Duodenal mucosa (tissue), 2 donors: ENCODE measurements around the gene ARRDC1.
A peak's percentile ranks its signal among the peaks of the same experiment; 100 is the strongest.

ENCODE experiments used
- H3K27ac ChIP-seq: one replicate; pipeline ENCODE4 v1.7.0; 2013; ENCODE audit warnings: low read depth, low read length
- H3K27me3 ChIP-seq, 2 donors: one replicate each; pipeline ENCODE4 v1.7.0; 2013; ENCODE audit warnings: low read length in 2 of 2, control low read depth in 1 of 2; ENCODE audit not compliant: insufficient read depth in 2 of 2, control insufficient read depth in 1 of 2
- H3K36me3 ChIP-seq, 2 donors: one replicate each; pipeline ENCODE4 v1.7.0; 2013; ENCODE audit warnings: low read length in 2 of 2, control low read depth in 1 of 2; ENCODE audit not compliant: insufficient read depth in 2 of 2, control insufficient read depth in 1 of 2
- H3K4me1 ChIP-seq, 2 donors: one replicate each; pipeline ENCODE4 v1.7.0; 2013; ENCODE audit warnings: low read length in 2 of 2, control low read depth in 1 of 2; ENCODE audit not compliant: insufficient read depth in 2 of 2, control insufficient read depth in 1 of 2
- H3K4me3 ChIP-seq, 2 donors: one replicate each; pipeline ENCODE4 v1.7.0; 2013; ENCODE audit warnings: low read length in 2 of 2, low read depth in 1 of 2
- H3K9ac ChIP-seq, 2 donors: one replicate each; pipeline ENCODE4 v1.7.0; 2013; ENCODE audit warnings: low read length in 2 of 2, low read depth in 1 of 2
- H3K9me3 ChIP-seq, 2 donors: one replicate each; pipeline ENCODE4 v1.7.0; 2013; ENCODE audit warnings: low read length in 2 of 2, control low read depth in 1 of 2; ENCODE audit not compliant: control insufficient read depth in 1 of 2

Gene ARRDC1

DNA sequence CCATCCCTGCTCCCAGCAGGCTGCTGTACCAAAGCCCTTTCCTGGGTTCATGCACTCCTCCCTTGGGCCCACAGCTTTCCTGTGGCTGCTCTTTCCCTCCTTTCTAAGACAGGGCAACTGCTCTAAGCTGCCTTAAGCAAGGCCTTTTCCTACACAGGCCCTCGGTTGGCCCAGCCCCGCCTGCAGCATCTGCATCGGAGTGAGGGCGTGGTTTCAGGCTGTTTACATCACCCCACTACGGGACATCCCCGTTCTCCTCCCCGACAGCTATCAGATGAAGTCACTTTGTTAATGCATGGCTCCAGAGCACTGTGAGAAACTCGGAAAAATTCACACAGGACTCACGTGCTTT is 30.1 kb upstream of the ARRDC1 start:
- Histone ChIP-seq H3K36me3 (peaks cover 11 to 44% of the 10 kb centered on the region in 2 donors), H3K9ac (no peak overlapping the region), H3K27ac (no peak overlapping the region)

GRCh38 chr9:137575716-137576411 is 29.6 kb upstream of the ARRDC1 start:
- H3K27ac ChIP-seq, result no peak overlapping the region
- no peak overlapping the region for H3K9ac ChIP-seq
- H3K36me3 ChIP-seq, result peaks cover 11 to 39% of the 10 kb centered on the region in 2 donors
- H3K9me3 ChIP-seq, result no peaks in the 10 kb centered on the region
- H3K27me3 ChIP-seq, result no peaks in the 10 kb centered on the region
- H3K4me3 ChIP-seq, result no peak overlapping the region
- H3K4me1 ChIP-seq, result peaks cover 20 to 30% of the 10 kb centered on the region in 2 donors

More for the DNA sequence above, 30.1 kb upstream of the ARRDC1 start:
- peaks cover 20 to 30% of the 10 kb centered on the region in 2 donors for H3K4me1 ChIP-seq
- no peaks in the 10 kb centered on the region for H3K9me3 ChIP-seq
- H3K27me3 ChIP-seq, result no peaks in the 10 kb centered on the region
- no peak overlapping the region for H3K4me3 ChIP-seq

DNA sequence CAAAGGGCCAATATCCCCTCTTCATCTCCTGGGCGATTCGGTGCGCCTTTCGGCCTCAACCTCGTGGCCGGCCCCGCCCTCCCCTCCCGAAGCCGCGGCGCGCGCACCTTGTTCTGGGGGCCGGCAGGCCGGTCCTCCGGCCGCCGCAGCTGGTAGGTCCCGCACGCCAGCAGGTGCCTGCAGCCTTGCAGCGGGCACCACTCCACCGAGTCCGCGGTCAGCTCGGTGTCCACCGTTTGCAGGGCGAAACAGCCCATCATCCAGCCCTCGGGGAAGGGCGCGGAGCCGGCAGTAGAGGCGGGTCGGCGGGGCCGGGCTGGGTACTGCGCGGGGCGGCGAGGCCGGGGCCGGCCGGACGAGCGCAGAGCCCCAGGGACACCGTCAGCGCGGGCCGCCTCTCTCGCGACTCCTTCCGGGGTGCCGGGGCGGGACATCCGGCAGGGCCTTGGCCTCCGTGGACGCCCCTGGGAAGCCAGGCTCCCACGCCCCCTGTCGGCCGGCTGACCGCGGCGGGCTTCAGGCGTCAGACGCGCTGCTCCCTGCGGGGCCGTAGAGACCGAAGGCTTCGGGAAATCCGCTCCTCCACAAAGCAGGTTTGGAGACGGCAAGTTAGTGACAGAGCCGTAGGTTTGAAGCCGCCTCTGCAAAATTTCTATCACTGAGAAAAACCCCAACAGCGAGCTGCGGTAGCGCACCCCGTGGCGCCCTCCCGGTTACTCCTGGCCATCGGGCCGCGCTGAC is 26.8 kb upstream of the ARRDC1 start, which contains the start of gene DPH7:
Gene DPH7 (minus strand): TSS at position 408 of the 741 bp plus-strand sequence. CDS start 148 bp downstream, at position 260.
- Histone ChIP-seq H3K4me3 (peak within 1 kb of the TSS; percentile 83 to 89), H3K9ac (peak within 1 kb of the TSS; percentile 78 to 80), H3K4me1 (peaks cover 20 to 30% of the 10 kb centered on the region in 2 donors), H3K27ac (peak within 1 kb of the TSS; percentile 50), H3K27me3 (no peaks in the 10 kb centered on the region), H3K9me3 (no peaks in the 10 kb centered on the region), H3K36me3 (peaks cover 18 to 49% of the 10 kb centered on the region in 2 donors)

DNA sequence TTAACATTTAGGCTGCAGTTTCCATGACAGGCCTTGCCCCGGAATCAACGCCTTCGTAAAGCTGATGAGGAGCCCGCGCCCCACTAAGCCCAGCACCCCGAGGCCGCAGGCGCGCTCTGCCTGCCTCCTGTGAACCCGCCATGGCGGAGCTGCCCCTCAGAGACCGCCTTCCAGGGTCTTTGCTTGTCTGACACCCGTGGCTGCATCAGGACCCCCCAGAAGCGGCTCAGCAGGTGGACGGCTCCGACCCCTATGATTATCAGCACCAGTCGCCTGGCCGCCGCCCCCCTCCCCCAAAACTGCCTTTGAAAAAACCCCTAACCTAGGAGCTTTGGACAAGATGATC is 26.3 kb upstream of the ARRDC1 start:
- H3K9ac ChIP-seq, result peak overlapping the region; percentile 78 to 79
- H3K27me3 ChIP-seq, result no peaks in the 10 kb centered on the region
- no peaks in the 10 kb centered on the region for H3K9me3 ChIP-seq
- peak overlapping the region; percentile 83 to 89 for H3K4me3 ChIP-seq
- H3K27ac ChIP-seq, result no peak overlapping the region
- peaks cover 20 to 30% of the 10 kb centered on the region in 2 donors for H3K4me1 ChIP-seq
- H3K36me3 ChIP-seq, result peaks cover 17 to 49% of the 10 kb centered on the region in 2 donors

DNA sequence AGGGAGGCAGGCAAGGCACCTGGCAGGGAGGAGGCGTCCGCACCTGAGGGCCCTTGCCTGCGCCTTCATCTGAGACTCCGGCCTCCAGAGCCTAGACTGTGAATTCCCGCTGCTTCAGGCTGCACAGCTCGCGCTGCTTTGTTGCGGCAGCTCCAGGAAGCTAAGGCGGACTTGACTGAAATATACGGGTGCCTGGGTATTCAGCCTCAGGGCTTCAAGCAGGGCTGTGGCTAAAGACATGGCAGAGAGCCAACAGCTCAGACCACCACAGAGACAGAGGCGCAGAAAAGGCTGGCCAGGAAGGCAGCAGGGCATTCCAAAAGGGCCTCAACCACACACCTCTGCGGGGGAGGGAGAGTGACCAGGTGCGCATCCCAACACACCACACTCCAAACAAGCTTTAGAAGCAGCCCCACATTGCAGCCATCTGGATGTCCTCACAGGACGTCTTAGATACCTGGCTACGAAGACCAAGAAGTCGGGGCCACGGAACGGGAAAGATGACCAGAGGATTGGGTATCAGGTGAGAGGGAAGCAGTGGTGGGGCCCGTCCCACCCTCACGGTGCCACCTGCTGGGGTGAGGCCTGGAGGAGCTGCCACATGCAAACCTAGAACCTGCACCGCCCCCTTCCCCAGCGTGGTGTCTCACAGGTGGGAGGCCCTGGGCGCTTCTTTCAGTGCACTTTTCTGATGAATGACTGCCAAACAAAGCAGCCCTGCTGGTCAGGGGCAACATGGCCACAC is 25.1 kb upstream of the ARRDC1 start:
- Histone ChIP-seq H3K4me1 (peaks cover 20 to 27% of the 10 kb centered on the region in 2 donors), H3K9ac (no peak overlapping the region), H3K4me3 (no peak overlapping the region), H3K27ac (no peak overlapping the region), H3K27me3 (no peaks in the 10 kb centered on the region), H3K9me3 (no peaks in the 10 kb centered on the region), H3K36me3 (peaks cover 18 to 45% of the 10 kb centered on the region in 2 donors)

GRCh38 chr9:137580954-137581322 is 24.5 kb upstream of the ARRDC1 start:
- no peak overlapping the region for H3K9ac ChIP-seq
- no peak overlapping the region for H3K4me3 ChIP-seq
- no peaks in the 10 kb centered on the region for H3K9me3 ChIP-seq
- peaks cover 17 to 23% of the 10 kb centered on the region in 2 donors for H3K4me1 ChIP-seq
- peaks cover 14 to 45% of the 10 kb centered on the region in 2 donors for H3K36me3 ChIP-seq
- H3K27ac ChIP-seq, result no peak overlapping the region
- no peaks in the 10 kb centered on the region for H3K27me3 ChIP-seq

DNA sequence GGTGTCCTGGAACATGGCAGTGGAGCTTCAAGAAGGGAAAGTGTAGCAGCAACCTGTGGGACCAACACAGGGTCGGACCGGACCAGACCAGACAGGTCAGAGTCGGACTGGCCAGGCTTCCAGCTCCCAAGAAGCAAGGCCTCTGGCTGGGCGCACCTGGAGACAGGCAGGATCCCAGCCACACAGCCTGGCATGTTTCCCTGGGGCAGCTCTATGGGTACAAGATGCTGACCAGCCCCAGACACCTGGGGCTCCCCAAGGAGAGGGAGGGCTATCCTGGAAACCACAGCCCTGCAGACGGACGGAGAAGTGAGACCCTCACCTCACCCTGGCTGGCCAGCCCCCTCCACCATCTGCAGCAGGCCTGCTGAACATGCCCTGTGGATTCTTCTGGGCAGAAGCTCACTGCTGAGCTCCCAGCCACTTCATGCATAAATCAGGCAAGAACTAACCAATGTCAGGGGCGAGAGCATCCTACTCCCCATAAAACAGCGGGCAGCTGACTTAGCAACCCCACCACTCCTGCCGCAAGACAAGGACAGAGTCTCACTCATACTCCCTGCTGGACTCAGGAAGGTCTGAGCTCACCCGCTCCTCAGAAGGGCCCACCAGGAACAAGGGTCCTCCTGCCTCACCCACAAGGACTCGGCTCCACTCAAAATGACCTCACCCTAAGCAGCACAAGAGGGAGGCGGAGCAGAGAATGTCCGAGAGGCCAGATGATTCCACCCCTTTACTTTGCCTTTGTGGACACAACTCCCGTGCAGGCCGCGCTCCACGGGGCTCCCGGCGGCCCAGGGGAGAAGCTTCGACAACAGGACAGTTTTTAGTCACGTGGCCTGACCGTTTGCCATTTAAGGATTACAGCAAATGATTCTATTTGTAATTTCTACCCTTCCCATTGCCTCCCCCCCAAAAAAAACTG is 23.9 kb upstream of the ARRDC1 start:
- H3K27me3 ChIP-seq, result no peaks in the 10 kb centered on the region
- no peaks in the 10 kb centered on the region for H3K9me3 ChIP-seq
- H3K4me1 ChIP-seq, result peaks cover 13 to 18% of the 10 kb centered on the region in 2 donors
- H3K36me3 ChIP-seq, result peaks cover 14 to 48% of the 10 kb centered on the region in 2 donors
- no peak overlapping the region for H3K27ac ChIP-seq
- no peak overlapping the region for H3K9ac ChIP-seq
- H3K4me3 ChIP-seq, result no peak overlapping the region

DNA sequence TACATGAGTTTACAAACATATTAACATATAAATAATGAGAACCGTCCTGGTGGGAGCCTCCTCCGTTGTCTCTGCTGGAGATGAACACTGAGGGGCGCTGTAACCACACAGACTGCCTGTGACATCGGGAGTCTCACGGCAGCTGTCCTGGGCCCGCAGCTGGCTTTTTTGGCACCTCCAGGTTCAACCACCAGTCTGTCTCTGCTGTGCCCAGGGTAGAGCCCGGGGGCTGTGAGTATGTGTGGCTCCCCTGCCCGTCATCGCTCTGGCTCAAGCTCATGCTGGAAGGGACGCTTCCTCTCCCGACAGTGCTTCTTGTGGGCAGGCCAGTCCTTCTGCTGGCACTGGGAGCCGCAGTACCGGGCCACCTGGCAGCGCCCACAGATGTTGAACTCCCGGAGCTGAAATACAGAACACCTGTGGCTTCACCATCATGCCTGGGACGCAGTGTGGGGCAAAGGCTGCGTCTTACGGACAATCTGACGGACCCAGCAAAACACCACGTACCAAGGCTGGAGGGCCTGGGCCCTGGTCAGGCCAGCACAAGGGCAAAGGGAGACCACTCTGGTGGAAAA is 23.1 kb upstream of the ARRDC1 start:
- no peaks in the 10 kb centered on the region for H3K27me3 ChIP-seq
- no peak overlapping the region for H3K27ac ChIP-seq
- H3K36me3 ChIP-seq, result peaks cover 14 to 55% of the 10 kb centered on the region in 2 donors
- no peak overlapping the region for H3K9ac ChIP-seq
- no peaks in the 10 kb centered on the region for H3K9me3 ChIP-seq
- H3K4me1 ChIP-seq, result peaks cover 8 to 13% of the 10 kb centered on the region in 2 donors
- H3K4me3 ChIP-seq, result no peak overlapping the region

- no peaks in the 10 kb centered on the region for H3K27me3 ChIP-seq
- H3K4me1 ChIP-seq, result peaks cover 3 to 5% of the 10 kb centered on the region in 2 donors
- peaks cover 20 to 64% of the 10 kb centered on the region in 2 donors for H3K36me3 ChIP-seq
- H3K9me3 ChIP-seq, result no peaks in the 10 kb centered on the region
- no peak overlapping the region for H3K4me3 ChIP-seq
- H3K9ac ChIP-seq, result no peak overlapping the region
- H3K27ac ChIP-seq, result no peak overlapping the region
Measured at GRCh38 chr9:137583347-137583746, 22.1 kb upstream of the ARRDC1 start.
